GM21423 (cell line): ENCODE results near the gene CCDC188.

ENCODE experiments used
- ATAC-seq: cut with Tn5 transposase; IDR thresholded peaks from one replicate; pipeline ENCODE4 v1.9.1; 2021; ENCODE audit warnings: mild to moderate bottlenecking, moderate library complexity; ENCODE audit not compliant: unreplicated experiment

Gene CCDC188

DNA sequence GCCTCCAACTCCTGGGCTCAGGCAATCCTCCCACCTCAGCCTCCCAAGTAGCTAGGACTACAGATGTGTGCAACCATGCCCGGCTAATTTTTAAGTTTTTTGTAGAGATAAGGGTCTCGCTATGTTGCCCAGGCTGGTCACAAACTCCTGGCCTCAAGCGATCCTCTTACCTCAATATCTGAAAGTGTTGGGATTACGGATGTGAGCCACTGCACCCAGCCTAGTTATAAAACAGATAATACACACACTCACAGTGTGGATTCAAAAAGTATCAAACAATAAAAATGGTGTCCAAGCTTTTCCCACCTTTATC is 377 bp upstream of the CCDC188 start:
- no peak for ATAC-seq

DNA sequence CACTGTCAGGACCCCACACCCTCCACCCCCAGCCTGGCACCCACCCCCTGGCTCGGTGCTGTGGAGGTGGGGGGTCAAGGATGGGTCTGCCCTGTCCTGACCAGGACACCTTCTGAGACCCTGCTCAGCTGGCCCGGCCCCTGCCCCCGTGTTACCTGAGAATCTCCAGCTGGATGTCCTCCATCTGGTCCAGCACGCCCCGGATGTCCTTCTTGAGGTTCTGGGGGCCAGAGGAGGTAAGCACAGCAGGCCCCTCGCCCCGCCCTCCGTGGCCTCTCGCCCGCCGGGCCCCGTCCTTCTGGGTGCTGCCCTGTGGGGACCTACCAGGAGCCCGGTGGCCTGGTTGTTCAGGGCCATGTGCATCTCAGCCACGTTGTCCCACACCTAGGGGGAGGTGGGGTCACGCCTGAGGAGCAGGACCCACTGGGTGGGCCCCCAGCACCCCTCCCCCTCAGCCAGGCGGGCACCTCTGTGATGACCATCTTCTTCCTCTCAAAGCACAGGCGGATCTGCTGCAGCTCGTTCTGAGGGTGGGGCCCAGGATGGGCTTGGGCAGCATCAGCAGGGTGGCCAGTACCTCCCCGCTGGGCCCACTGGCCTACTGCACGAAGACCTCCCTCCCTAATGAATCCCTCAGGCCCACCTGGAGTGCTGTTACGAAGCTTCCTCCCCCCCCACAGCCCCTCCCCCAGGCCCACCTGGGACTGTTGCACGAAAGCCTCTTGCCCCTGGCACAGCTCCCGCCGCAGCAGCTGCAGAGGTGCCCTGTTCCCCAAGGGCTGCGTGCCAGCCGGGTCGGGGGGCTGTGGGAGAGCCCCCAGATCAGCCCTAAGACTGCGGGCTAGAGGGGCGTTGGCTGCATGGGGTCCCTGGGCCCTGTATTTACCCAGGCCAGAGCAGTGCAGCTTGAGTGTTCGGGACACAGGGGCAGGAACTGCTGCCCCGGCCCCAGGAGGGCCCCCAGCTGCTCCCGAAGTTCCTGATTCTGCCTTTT is 1.3 kb downstream of the CCDC188 start:
- no peak for ATAC-seq

DNA sequence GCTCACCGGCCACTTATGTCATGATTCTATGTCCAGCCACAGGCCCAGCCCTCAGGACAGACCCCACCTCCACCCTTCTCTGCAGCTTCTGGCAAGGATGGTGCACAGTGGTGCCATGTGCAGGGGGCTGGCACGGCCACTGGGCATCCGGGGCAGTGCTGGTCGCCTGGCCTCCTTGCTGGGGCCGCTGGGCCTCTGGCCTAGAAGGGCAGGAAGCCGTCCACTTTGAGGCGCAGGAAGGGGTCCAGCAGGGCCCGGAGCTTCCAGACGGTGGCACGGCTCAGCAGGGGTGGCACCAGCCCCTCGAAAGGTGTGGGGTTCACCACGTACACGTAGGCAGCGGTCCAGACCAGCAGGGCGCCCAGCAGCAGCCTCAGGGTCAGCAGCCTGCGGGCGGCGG is 2.4 kb downstream of the CCDC188 start:
- no peak for ATAC-seq

DNA sequence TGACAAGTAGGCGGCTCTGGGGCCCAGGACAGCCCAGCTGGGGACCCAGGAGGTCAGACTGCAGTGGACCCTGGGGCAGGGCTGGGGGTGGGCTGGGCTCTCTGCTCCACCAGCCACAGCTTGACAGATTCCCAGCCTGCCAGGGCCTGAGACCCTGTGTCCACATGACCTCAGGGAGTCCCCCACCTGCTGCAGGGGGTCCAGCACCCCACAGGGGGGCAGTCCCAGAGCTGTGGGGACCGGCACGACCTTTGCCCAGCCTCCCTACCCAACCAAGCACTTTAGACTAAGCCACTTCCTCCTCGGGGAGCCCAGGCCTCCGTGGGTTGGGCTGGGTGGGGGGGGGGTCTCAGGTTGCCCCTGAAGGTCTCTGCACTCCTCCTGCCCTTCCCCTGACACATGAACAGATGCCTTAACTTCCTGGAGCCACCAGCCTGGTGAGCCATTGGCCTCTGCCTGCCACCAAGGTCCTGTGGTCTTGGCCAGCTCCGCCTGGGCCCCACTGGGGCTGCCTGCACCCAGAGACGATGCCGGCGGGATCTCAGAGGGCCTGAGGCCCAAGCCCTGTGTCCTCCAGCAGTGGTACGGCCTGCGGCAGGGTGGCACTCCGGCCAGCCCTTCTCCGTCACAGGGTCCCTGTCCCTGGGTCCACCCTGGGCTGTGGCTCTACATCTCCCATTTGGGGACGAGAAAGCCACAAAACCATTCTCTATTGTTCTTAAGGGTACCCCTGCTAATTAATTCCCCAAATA is 3.4 kb downstream of the CCDC188 start:
- ATAC-seq, result no peak

DNA sequence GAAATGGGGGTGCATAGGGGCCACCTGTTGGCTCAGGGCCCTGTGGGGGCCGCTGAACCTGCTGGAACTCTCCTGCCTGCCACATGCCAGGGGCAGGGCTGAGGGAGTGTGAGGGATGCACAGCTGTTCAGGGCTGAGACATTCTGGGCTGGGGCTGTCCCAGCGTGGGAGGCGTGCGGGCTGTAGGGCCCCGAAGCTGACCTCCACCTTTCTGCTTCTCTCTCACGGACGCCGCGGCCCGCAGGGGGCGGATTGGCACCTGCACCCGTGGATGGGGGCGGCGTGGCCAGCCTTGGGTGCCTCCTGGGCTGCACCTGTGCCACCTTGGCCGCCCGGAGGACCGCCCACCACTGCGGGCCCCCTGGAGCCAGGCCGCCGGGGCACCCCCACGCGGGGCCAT is 4.1 kb downstream of the CCDC188 start:
- no peak for ATAC-seq

DNA sequence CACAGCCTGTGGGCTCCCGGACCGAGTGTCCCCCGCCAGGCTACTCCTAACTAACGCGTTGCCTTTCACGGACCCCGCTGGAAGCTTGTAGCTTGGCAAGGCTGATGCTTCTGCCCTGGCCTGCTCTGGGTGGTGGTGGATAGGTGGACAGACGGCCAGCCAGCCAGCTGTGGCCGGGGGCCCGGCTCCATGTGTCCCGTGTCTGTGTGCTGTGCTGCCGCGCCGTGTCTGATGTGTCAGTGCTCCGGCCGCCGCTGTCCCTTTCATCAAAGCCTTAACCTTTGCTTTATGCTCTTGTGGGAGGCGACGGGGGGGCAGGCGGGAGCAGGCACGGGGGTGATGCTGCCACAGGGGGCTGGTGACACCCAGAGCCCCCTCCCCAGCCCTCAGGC is 5.0 kb downstream of the CCDC188 start:
- no peak for ATAC-seq

DNA sequence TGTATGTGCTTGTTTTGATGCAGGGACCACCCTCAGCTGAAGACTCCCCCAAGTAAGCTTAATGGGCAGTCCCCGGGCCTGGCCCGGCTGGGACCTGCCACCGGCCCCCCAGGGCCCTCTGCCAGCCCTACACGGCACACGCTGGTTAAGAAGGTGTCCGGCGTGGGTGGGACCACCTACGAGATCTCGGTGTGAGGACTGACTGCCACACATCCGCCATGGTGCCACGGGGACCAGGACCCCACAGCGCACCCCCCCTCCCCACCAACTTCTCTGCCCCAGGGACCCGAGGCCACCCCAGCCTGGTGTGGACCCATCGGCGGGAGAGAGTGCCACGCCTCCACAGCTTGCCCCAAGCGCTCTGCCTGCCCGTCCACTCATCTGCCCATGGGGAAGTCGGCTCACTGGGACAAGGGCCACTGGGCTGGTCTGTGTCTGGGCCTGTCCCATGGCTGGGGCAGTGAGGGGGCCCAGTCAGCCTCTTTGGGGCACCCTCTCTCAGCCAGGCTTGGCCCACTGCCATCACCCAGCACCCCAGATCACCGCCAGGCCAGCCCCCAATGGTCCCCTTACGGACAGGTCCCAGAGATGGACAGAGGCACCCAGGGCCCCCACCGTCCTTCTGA is 5.5 kb downstream of the CCDC188 start:
- ATAC-seq, result no peak

DNA sequence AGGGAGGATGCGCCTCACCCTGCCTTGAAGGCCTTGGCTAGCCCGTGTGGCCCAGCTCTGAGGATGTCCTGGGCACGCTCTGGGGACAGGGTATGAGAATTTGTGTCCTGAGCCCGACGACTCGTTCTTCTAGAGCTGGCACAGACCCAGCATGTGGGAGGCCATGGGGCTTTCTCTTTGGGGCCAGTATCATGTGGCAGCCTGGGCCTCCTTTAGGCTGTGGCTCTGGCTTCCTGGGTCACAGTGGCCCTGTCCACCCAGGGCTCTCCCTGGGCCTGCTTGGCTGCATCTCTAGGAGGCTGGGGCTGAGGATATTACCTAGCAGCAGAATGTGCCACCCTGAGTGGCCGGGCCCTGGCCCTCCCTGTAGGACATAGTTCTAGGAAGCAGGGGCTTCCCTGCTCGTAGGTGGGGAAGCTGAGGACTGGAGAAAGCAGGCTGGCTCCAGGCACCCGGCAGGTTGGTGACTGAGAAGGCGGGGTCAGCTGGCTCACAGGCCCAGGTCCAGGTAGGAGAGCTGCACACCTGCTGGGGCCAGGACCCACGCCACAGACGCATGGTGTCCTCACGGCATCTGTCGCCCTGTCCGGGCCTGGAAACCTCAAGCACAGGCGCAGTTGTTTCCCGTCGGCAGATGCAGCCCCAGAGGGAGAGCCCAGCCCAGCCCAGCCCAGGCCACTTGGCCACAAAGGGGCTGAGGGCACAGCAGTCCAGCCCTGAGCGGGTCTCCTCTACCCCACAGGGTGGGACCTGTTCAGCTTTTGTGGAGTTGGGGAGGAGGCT is 6.8 kb downstream of the CCDC188 start:
- no peak for ATAC-seq

DNA sequence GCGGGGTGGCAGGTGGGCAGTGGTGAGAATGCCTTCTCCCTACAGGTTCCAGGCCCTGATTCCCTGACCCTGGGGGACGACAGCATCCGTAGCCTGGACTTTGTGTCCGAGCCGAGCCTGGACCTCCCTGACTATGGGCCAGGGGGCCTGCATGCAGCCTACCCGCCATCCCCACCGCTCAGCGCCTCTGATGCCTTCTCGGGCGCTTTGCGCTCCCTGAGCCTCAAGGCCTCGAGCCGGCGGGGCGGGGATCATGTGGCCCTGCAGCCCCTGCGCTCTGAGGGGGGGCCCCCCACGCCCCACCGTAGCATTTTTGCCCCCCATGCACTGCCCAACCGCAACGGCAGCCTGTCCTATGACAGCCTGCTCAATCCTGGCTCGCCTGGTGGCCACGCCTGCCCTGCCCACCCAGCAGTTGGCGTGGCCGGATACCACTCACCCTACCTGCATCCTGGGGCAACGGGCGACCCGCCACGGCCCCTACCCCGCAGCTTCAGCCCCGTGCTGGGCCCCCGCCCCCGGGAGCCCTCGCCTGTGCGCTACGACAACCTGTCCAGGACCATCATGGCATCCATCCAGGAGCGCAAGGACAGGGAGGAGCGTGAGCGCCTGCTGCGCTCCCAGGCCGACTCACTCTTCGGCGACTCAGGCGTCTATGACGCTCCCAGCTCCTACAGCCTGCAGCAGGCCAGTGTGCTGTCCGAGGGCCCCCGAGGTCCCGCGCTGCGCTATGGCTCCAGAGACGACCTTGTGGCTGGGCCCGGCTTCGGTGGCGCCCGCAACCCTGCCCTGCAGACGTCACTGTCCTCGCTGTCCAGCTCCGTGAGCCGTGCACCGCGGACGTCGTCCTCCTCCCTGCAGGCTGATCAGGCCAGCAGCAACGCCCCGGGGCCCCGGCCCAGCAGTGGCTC is 7.9 kb downstream of the CCDC188 start:
- ATAC-seq, result no peak

DNA sequence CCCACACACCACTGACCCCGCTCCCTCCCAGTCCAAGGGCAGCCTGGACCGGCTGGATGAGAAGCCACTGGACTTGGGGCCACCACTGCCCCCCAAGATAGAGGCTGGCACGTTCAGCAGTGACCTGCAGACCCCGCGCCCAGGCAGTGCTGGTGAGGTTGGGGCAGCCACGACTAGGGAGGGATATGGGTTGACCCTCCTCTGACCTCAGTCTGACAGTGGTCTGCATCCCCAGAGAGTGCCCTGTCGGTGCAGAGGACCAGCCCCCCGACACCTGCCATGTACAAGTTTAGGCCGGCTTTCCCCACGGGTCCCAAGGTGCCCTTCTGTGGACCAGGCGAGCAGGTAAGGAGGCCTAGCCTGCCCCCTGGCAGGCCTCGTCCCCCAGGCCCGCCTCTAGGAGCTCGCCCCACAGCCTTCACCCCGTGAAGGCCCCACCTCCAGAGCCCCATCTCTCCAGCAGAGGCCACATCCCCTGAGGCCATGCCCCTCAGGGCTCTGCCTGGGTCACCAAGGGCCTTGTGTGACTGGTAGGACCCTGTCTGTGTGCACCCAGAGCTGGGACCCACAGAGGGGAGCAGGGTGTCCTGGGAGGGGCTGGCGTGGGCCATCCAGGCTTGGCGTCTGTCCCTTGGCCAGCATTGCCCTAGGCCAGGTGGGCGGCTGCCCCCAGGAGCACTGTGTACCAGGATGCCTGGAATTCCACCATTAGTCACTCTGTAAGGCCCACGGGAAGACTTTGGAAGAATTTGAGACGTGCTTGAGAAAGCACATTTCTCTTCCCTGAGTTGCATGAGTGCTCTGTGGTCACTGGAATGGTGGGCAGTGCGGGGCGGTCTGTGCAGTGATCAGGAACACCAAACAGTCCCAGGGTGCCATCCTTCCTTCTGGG is 9.4 kb downstream of the CCDC188 start:
- ATAC-seq, result no peak

DNA sequence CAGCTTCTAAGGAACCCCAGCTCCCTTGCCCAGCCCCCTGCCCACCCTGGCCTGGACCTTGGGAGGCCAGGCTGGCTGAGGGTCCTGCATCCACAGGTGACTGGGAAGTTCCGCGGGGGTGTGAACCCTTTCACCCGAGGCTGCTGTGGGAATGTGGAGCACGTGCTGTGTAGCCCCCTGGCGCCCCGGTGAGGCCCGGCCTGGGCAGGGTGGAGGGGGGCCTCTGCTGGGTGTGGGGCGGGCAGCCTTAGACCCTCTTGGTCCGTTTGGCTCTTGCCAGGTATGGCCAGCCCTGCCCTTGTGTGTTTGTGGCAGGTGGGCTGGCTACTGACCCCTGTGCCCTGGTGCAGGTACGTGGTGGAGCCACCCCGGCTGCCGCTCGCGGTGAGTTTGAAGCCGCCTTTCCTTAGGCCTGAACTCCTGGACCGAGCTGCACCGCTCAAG is 10.3 kb downstream of the CCDC188 start:
- ATAC-seq, result no peak

DNA sequence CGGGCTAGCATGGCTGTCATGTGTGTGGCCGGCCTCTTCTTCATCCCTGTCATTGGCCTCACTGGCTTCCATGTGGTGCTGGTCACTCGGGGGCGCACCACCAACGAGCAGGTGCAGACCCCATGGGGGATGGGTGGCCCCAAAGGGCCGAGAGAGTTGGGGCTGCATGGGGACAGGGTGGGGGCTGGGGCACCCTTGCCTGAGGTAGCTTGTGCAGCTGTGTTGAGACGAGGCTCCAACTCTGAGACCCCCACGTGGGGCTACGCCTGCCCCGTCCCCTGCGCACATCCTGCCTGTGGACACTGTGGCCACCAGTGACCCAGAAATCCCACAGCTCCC is 10.8 kb downstream of the CCDC188 start:
- ATAC-seq, result no peak

DNA sequence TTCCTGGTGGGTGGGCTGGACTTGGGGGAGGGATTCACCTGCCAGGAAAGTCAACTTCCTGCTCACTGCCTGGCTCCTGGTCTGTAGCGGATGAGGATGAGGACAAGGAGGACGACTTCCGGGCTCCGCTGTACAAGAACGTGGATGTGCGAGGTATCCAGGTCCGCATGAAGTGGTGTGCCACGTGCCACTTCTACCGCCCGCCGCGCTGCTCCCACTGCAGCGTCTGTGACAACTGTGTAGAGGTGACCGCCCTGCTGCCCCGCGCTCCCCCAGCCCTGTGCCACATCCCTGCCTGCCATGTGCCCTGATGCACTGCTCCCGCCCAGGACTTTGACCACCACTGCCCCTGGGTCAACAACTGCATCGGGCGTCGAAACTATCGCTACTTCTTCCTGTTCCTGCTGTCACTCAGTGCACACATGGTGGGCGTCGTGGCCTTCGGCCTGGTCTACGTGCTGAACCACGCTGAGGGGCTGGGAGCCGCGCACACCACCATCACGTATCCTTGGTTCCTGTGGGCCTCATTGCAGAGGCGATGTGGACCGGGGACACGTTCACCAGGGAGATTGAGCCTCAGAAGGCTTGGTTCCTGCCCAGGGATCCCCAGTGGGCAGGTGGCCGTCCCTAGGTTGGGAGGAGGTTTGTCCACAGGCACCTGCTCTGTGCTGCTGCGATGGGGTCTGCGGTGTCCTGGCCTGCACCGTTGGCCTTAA is 11.3 kb downstream of the CCDC188 start:
- no peak for ATAC-seq

DNA sequence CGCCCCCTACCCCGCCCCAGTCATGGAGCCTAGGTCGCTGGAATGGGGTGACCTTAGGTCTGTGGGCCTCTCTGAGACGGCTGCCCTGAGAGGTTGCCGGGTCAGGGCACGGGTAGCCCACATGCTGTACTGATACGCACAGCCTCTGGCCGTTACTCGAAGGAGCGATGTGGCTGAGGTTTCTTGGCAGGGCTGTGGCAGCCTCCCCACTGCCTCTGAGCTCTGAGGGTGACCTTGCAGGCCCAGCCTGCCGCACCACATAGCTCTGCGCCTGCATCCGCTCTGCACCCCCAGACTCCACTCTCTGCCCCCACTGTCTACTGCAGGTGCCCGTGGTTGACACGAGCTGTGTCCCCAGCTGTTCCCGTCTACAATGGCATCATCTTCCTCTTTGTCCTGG is 12.0 kb downstream of the CCDC188 start:
- no peak for ATAC-seq

DNA sequence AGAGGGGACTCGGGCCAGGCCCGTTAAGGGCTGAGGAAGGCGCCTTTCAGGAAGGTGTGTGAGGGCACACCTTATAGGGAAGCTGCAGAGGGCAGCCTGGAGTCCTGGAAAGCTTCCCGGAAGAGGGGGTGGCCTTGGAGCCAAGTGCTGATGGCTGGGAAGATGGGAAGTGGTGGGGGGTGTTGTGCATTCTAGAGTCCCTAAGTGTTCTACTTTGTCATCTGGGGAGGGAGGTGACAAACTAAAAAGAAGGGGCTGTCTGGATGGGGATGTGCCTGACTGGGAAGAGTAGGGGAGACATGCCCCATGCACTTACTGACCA is 12.5 kb downstream of the CCDC188 start:
- ATAC-seq, result no peak

DNA sequence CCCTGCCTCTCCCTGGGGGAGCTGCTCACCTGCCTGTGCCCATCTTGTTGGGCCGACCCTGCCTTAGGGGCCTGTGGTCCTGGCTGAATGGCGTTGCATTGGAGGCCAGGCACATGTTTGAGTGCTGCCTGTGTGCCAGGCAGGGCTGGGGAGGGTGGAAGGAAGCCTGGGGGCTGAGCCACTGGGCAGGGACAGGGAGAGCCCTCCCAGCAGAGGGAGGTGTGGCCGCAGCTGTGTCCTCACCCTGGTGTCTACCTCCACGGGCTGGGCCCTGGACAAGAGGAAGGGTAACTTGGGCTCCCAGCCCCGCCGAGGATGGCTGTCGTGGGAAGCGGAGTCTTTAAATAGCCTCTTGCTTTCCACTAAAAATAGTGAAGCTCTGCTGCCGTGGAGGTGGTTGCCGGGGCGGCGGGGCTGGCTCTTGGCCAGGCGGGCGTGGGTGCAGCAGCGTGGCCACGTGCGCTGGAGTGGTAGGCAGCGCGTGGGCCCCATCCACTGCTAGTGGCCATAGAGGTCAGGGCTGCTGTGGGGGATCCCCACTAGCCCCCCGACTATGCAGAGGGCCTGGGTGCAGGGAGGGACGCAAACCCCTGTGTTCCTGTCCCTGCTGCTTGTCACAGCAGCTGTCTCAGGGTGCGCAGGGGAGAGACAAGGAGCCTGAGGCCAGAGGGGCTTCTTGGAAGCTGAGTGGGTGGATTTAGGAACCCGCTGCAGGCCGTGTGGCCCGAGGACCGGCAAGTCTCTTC is 13.0 kb downstream of the CCDC188 start:
- ATAC-seq, result no peak

DNA sequence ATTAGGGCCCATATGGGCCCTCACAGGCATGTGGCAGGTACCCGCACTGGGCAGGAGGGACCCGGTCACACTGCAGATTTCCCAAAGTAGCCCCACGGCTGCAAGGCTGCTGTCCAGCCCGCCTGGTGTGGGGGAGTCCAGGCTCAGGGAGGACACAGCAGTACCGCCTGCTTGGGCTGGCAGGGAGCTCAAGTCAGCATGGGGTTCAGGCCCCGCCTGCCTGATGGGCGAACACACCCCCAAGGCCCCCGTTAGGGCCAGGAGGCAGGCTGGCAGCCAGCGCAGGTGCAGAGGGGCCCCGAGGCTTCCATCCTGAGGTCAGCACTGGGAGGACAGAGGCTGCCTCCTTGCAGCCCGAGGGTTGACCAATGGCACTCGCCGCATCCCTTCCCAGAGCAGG is 13.7 kb downstream of the CCDC188 start:
- ATAC-seq, result no peak

DNA sequence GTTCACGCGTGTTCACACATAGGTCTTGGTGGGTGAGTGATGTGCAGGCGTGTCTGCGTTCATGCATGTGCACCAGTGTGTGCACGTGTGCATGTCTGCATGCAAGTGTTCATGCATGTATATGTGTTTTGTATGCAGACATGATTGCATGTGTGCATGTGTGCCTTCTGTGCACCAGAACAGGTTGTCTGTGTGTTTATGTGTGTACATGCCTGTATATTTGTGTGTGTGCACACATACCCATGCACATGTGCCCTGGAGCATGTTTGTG is 14.3 kb downstream of the CCDC188 start:
- no peak for ATAC-seq
